ENCODE measurements around the gene EEF1AKMT1.

- TF ChIP-seq CTCF (IDR thresholded peaks at IDR 0.05), result no peak
- no peak for TF ChIP-seq EZH2 (IDR thresholded peaks at IDR 0.05; ENCODE audit: borderline replicate concordance, insufficient read depth, low read depth, low read length, poor library complexity, severe bottlenecking)
These were observed 70.6 kb downstream of the EEF1AKMT1 start, which contains the start of gene IL17D for GRCh38 chr13:20702915-20703779.

All from B cell (primary cell).